Adrenal gland (tissue), 5 donors: ENCODE results near the gene KRT15.

Source experiments
- CTCF ChIP-seq, 6 experiments: fragments of 450-650 bp in 4 of 6; fragments of 200-600 bp in 2 of 6; sonication (generic) in 1 of 6; IDR thresholded peaks; 1 replicate in 5 of 6; 2 replicates in 1 of 6; pipeline versions ENCODE4 v1.5.1 to v1.8.0; 2016 to 2021; ENCODE audit warnings: antibody characterized with exemption in 6 of 6, mild to moderate bottlenecking in 2 of 6, moderate library complexity in 1 of 6
- POLR2A ChIP-seq, 2 donors: fragments of 450-650 bp; IDR thresholded peaks; one replicate each; pipeline ENCODE4 v1.6.1; 2017; ENCODE audit warnings: antibody characterized with exemption in 2 of 2, mild to moderate bottlenecking in 2 of 2, moderate library complexity in 1 of 2
- donor health status: DM: no; HTN: no; CAD: no.

- TF ChIP-seq CTCF (IDR thresholded peaks at IDR 0.05) (no peak), POLR2A (IDR thresholded peaks at IDR 0.05) (no peak)
These were observed 19.9 kb upstream of the KRT15 start for GRCh38 chr17:41538565-41538991.
